Hematopoietic multipotent progenitor cell treated with erythropoietin and hydrocortisone succinate and interleukin-3 and kit ligand, for 6 days (in vitro differentiated cells): ENCODE results near the gene COG6.

ENCODE experiments used
- DNase-seq: peaks from one replicate; pipeline ENCODE4 v3.0.0-alpha.2; 2015

Gene COG6

DNA sequence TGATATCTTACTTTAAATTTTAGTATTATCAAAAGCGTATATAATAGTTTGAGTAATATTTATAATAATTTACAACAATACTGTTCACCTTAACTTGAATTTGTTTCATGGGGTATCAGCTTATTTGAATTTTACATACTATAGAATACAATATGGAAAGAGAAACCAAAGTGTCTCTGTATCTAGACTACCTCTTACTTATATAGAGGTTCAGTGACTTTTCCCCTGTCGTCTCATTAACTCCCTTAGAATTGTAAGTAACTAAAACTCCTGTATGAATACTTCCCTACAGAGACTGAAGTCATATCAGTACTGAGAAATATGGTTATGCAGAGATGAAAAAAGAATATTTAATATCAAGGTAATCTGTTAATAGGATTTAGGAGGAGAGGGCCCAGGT is 26.8 kb downstream of the COG6 start:
- DNase-seq = no peak

- no peak for DNase-seq
Observed at GRCh38 chr13:39682788-39683187, 27.3 kb downstream of the COG6 start.

- peak; percentile 92 for DNase-seq
Observed at GRCh38 chr13:39684531-39685137, 29.2 kb downstream of the COG6 start.

- peak; percentile 35 for DNase-seq
Observed at GRCh38 chr13:39685652-39686051, 30.2 kb downstream of the COG6 start.

DNA sequence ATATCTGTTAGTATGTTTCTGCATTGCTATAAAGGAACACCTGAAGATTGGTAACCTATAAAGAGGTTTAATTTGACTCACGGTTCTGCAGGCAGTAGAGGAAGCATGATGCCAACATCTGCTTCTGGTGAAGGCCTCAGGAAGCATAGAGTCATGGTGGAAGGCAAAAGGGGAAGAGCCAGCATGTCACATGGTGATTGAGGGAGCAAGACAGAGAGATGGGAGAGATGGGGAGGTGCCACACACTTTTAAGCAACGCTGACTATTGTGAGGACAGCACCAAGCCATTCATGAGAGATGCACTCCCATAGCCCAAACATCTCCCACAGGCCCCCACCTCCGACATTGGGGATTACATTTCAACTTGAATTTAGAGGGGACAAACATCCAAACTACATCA is 32.8 kb downstream of the COG6 start:
- DNase-seq = no peak

- peak; percentile 47 for DNase-seq
Observed at GRCh38 chr13:39688699-39689405, 33.4 kb downstream of the COG6 start.

DNA sequence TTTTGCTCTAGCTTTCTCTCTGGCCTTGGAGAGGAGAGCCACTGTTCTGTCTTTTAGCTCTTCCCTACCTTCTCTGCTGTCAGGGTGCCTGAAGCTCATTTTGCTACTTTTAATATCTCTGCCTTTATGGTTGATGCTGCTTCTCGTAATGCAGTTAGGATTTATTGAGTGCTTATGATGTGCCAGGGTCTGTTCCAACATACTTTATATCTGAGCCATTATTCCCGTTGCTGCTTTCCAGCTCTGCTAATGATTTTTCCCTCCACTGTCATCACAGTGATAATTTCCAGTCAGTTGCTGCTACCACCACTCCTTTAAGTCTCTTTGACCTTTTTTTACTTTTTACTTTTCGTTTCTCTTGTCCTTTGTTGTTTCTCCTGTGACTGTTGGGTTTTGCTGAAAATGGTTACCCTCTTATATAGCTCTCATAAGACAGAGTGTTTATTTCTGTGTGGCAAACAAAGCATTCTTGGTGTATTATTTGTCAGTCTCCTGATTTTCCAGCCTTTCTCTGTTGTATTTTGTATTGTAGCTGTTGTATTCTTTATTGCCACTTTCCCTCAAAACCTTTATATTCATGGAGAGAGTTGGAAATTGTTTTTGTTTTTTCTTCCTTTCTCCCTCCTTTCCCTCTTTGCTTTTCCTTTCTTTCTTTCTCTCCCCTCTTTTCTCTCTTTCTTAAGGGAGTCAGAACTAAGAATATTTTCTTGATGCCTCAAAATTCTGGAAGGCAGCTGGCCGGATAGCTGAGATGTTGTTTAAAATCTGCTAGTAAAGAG is 37.4 kb downstream of the COG6 start:
- no peak for DNase-seq

GRCh38 chr13:39699274-39699673 is 43.8 kb downstream of the COG6 start:
- no peak for DNase-seq

GRCh38 chr13:39712626-39713025 is 57.2 kb downstream of the COG6 start:
- no peak for DNase-seq

GRCh38 chr13:39729156-39729555 is 73.7 kb downstream of the COG6 start:
- DNase-seq = no peak

DNA sequence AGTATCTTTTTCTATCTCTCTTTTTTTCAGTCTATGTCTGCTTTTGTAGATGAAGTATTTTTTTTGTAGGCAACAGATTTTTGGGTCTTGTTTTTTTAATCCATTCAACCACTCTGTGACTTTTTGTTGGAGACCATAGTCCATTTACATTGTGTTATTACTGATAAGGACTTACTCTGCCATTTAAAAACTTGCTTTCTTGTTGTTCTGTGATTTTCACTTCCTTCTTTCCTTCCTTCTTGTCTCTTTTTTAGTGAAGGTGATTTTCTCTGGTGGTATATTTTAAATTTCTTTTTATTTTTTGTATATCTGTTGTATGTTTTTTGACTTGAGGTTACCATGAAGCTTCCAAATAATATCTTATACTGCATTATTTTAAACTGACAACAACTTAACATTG is 79.5 kb downstream of the COG6 start:
- DNase-seq = no peak

DNA sequence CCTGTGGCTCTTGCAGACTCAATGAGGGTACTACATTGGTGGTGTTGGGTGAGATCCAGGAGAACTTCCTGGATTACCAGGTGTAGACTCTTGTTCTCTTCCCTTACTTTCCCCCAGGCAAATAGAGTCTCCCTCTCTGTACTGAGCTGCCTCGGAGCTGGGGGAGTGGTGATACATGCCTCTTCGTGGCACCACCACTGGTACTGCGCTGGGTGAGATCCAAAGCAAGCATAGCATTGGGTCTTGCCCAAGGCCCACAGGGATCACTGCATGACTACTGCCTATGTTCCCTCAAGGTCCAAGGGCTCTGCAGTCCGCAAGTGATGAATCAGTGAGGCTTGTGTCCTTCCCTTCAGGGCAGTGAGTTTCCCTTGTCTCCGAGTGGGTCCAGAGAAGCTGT is 81.6 kb downstream of the COG6 start:
- no peak for DNase-seq

GRCh38 chr13:39740761-39741160 is 85.3 kb downstream of the COG6 start:
- no peak for DNase-seq

DNA sequence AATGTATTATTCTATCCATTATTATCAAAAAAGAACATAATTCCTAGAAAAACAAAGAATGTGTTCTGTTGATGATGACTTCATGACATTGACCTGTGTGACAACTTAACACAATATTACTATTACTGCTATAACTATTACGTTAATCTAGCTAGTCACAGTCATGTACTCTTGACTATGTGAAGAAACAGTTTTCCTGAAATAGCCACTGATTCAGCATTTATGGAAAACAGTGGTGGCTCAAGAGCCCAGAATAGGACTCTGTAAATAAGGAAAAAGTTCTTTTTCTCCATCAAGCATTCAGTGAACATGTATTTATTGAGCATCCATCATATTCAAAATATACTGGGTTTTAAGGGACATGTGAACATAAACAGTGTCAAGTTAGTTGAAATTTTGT is 93.5 kb downstream of the COG6 start:
- no peak for DNase-seq

DNA sequence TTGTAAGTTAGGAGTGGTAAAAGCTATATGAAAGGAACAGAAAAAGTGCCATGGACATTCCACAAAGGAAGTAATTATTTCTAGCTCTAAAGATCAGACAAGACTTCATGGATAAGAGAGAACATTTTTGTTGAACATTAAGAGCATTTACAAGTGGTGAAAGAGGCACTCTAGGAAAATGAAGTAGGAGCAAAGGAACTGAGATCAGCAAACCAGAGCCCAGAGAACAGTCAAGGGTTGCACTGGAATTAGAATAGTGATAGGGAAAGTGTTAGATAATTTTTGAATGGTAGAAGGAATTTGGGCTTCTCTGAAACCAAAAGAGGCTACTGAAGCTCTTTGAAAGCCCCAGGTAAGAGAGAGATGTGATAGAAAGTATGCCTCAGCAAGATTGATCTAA is 94.1 kb downstream of the COG6 start:
- no peak for DNase-seq

- DNase-seq = no peak
Observed at GRCh38 chr13:39751805-39752204, 96.3 kb downstream of the COG6 start.

GRCh38 chr13:39760521-39760920 is 105.1 kb downstream of the COG6 start:
- no peak for DNase-seq

GRCh38 chr13:39765801-39766463 is 110.5 kb downstream of the COG6 start:
- peak; percentile 53 for DNase-seq

GRCh38 chr13:39766464-39767158 is 111.1 kb downstream of the COG6 start:
- no peak for DNase-seq

- DNase-seq = no peak
Observed at GRCh38 chr13:39767791-39768517, 112.5 kb downstream of the COG6 start.

DNA sequence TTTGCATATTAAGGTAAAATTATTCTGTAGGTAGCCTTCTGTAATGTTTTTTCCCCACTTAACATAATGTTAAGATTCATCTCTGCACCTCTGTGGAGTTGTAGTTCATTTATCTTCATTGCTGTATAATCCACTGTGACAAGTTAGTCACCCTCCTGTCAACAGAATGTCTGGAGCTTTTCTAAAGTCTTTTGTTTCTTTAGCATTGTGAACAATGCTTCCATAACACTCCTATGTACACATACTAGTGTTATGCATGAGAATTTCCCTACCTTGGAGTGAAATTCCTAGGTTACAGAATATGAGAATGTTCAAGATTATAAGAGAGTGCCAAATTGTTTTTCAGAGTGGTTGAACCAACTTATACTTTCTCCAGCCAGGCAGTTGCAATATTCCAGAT is 113.5 kb downstream of the COG6 start:
- no peak for DNase-seq
